Measurements from ENCODE around the gene PDCD2L.

GRCh38 chr19:34397853-34398252 is 6.3 kb upstream of the PDCD2L start:
- TF ChIP-seq EZH2 (IDR thresholded peaks at IDR 0.05) (no peak), POLR2AphosphoS5 (IDR thresholded peaks at IDR 0.05; ENCODE audit: borderline replicate concordance, low read depth, low read length) (no peak)
